ENCODE measurements around the gene WWOX. TPM values are rescaled to one million over a fixed set of nuclear protein-coding genes. Genes with fewer than 3 reads are reported as not detected.

WWOX gene
- total RNA-seq, 1 experiment from 2014 or later = 15.6 TPM

DNA sequence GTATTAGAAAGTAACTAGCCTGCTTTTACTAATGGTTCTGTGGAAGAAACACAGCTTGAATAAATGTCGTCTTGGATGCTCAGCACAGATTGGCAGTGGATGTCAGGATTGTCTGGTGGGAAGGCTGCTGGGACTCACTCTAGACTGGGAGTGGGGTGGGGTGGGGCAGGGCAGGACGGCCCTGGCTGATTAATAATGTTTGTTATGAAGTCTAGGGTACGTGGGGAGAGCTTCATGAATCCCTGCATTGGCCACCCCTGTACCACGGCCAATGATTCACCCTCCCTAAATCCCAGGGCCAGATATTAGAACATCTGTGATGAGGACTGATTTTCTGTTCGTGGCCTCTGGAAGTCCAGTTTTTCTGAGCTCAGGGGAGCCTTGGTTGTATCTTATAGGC, 421.0 kb downstream of the WWOX start:
- Mint-ChIP-seq H3K4me3 (no peak overlapping the region), H3K27me3 (ENCODE audit: low read depth) (no peaks in the 10 kb centered on the region), H3K4me1 (no peaks in the 10 kb centered on the region), H3K9me3 (no peaks in the 10 kb centered on the region), H3K27ac (no peak overlapping the region), H3K36me3 (ENCODE audit: insufficient read depth in 1 of 3, low read depth in 3 of 3) (no peaks in the 10 kb centered on the region)
- no peak overlapping the region for H3K14ac ChIP-seq (ENCODE audit: insufficient read depth, low read length)
- H2AFZ ChIP-seq (ENCODE audit: low read length) = no peak overlapping the region
- H3K79me1 ChIP-seq (ENCODE audit: insufficient read depth, low read depth, low read length, poor library complexity, severe bottlenecking) = no peaks in the 10 kb centered on the region
- no peak overlapping the region for H3K4ac ChIP-seq (ENCODE audit: low read depth, low read length)
- no peaks in the 10 kb centered on the region for H3K27me3 ChIP-seq (ENCODE audit: insufficient read depth, low read length)
- H3K9me3 ChIP-seq (ENCODE audit: control insufficient read depth, low read depth, low read length) = no peaks in the 10 kb centered on the region
- no peak overlapping the region for H2BK20ac ChIP-seq (ENCODE audit: low read depth, low read length, poor library complexity, severe bottlenecking)
- no peak overlapping the region for H4K5ac ChIP-seq (ENCODE audit: insufficient read length, low read depth, low read length)
- H2BK120ac ChIP-seq (ENCODE audit: low read depth, low read length, poor library complexity, severe bottlenecking) = no peak overlapping the region
- H4K91ac ChIP-seq (ENCODE audit: insufficient read length, low read depth, low read length) = no peak overlapping the region
- no peak overlapping the region for H2BK12ac ChIP-seq (ENCODE audit: insufficient read length, low read depth, low read length)
- H3T11ph ChIP-seq (ENCODE audit: low read length) = no peak overlapping the region
- no peak overlapping the region for H3K9ac ChIP-seq (ENCODE audit: extremely low read depth, insufficient read length, low read length)
- H4K20me1 ChIP-seq (ENCODE audit: control insufficient read depth, insufficient read depth, insufficient read length) = no peaks in the 10 kb centered on the region
- H2BK15ac ChIP-seq (ENCODE audit: low read depth, low read length) = no peak overlapping the region
- H2BK5ac ChIP-seq (ENCODE audit: insufficient read length, low read length) = no peak overlapping the region
- H3K4me1 ChIP-seq (ENCODE audit: insufficient read depth, low read length) = no peaks in the 10 kb centered on the region
- TF ChIP-seq, protein P1, sequence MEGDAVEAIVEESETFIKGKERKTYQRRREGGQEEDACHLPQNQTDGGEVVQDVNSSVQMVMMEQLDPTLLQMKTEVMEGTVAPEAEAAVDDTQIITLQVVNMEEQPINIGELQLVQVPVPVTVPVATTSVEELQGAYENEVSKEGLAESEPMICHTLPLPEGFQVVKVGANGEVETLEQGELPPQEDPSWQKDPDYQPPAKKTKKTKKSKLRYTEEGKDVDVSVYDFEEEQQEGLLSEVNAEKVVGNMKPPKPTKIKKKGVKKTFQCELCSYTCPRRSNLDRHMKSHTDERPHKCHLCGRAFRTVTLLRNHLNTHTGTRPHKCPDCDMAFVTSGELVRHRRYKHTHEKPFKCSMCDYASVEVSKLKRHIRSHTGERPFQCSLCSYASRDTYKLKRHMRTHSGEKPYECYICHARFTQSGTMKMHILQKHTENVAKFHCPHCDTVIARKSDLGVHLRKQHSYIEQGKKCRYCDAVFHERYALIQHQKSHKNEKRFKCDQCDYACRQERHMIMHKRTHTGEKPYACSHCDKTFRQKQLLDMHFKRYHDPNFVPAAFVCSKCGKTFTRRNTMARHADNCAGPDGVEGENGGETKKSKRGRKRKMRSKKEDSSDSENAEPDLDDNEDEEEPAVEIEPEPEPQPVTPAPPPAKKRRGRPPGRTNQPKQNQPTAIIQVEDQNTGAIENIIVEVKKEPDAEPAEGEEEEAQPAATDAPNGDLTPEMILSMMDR (conservative IDR thresholded peaks at IDR 0.05) = no peak
- no peak overlapping the region for H3K27ac ChIP-seq (ENCODE audit: insufficient read length, low read depth, low read length)
- no peak overlapping the region for H2AK5ac ChIP-seq (ENCODE audit: insufficient read length, low read length)
- H3K79me2 ChIP-seq (ENCODE audit: insufficient read depth, low read length) = no peaks in the 10 kb centered on the region
- no peak overlapping the region for H3K4me2 ChIP-seq (ENCODE audit: insufficient read depth, insufficient read length, low read length)
- H3K23me2 ChIP-seq (ENCODE audit: insufficient read length, low read depth, low read length, poor library complexity, severe bottlenecking) = no peaks in the 10 kb centered on the region
- H3K56ac ChIP-seq (ENCODE audit: insufficient read length, low read depth, low read length) = no peak overlapping the region
- no peak overlapping the region for H4K8ac ChIP-seq (replicated peaks; ENCODE audit: insufficient read length, low read depth, low read length)
- H3K23ac ChIP-seq (ENCODE audit: insufficient read length, low read depth, low read length) = no peak overlapping the region
- no peak for DNase-seq
- H3K18ac ChIP-seq (ENCODE audit: insufficient read length, low read depth, low read length) = no peak overlapping the region
- no CpG with 5 or more reads among the region's 5 CpGs for WGBS (ENCODE audit: extremely low coverage, insufficient read length, low lambda C conversion rate)
